ENCODE measurements around the gene HCN2.

The HCN2 gene

GRCh38 chr19:641702-642101 is 52.0 kb downstream of the HCN2 start:
- DNase-seq = no peak

DNA sequence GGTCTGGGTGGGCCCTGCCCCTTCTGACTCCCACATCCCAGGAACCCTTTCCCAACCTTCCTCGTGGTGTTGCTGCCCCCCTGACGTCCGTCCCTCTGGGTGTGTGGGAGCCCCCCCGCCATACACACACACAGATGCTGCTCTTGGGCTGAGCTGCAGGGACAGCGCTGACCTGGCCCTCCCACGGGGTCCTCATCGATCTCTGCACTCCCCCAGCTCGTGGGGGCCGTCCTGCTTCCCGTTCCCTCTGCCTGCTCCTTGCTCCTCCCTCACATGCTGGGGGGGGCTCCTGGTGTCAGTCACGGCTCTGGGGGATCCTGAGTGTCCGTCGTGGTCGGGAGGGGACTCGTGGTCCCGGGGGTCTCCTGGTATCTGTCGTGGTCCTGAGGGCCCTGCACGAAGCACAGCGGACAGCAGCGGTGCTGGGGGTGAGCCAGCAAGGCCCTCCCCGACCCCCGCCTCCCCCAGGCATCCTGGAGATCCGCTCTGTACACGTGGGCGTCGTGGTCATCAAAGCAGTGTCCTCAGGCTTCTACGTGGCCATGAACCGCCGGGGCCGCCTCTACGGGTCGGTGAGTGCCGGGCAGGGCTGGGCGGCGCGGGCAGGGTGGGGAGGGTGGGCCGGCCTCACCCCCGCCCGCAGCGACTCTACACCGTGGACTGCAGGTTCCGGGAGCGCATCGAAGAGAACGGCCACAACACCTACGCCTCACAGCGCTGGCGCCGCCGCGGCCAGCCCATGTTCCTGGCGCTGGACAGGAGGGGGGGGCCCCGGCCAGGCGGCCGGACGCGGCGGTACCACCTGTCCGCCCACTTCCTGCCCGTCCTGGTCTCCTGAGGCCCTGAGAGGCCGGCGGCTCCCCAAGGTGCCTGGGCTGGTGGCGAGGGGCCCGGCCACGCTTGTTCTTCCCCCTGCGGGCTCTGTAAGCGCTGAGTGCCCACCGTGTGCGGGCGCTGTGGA is 53.4 kb downstream of the HCN2 start:
- no peak for DNase-seq

- DNase-seq = no peak
Measured at GRCh38 chr19:643736-644135, 54.1 kb downstream of the HCN2 start.

- DNase-seq = no peak
Measured at GRCh38 chr19:644363-644762, 54.7 kb downstream of the HCN2 start.

DNA sequence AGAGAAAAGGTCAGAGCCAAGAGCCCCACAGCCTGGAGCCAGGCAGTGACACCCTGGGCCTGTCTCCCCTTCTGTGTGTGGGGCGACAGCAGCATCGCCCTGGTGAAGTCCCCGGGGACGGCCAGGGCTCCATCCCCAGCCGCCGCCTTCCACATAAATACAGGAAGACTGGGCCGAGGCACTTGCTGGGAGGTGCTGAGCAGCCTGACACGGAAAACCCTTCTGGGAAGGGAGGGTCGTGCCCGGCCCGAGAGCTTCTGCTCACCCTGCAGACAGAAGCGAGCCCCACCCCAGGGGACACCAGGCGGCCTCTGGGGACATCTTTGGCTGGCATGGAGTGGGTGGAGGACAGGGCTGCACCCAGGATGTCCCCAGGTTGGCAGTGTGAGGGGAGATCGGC is 55.1 kb downstream of the HCN2 start:
- DNase-seq = no peak

DNA sequence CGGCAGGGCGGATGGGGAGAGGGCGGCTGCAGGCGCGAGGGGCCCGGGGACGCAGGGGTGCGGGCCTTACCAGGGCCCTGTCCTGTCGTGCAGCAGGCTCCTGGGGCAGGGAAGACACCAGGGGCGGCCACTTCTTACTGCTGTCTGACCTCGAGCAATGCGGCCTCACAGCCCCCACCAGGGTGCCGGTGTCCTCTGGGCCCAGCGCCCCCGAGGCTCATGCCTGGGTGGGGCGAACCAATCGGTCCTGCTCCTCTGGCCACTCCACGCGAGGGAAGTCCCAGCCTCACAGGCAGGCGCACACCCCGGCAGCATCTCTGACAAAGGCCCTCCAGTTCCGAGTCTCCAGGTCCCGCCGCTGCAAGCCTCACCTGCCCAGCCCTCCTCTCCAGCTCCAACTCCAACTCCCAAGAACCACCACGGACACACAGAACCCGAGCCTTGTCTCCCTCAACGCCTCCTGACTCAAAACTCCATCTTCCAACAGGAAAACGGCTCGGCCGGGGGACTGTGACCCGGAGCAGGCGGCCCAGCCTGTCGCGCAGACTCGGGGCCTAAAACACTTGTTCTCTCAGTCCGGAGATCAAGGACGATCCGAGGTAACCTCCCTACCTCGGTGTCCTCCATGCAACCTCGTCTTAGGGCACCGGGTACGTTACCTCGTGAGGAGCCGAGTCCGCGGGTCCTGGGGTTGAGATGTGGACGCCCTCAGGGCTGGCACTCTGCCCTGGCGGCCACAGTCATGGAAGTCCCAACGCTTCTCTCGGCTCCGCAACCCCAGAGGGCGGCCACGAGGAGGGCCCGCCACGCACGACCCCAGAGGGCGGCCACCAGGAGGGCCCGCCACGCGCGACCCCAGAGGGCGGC is 56.5 kb downstream of the HCN2 start:
- DNase-seq = no peak

- DNase-seq = no peak
Measured at GRCh38 chr19:646779-647565, 57.3 kb downstream of the HCN2 start.

GRCh38 chr19:647566-648284 is 58.0 kb downstream of the HCN2 start:
- DNase-seq = no peak

GRCh38 chr19:648305-648704 is 58.6 kb downstream of the HCN2 start:
- no peak for DNase-seq

GRCh38 chr19:648904-649801 is 59.5 kb downstream of the HCN2 start:
- DNase-seq = no peak

DNA sequence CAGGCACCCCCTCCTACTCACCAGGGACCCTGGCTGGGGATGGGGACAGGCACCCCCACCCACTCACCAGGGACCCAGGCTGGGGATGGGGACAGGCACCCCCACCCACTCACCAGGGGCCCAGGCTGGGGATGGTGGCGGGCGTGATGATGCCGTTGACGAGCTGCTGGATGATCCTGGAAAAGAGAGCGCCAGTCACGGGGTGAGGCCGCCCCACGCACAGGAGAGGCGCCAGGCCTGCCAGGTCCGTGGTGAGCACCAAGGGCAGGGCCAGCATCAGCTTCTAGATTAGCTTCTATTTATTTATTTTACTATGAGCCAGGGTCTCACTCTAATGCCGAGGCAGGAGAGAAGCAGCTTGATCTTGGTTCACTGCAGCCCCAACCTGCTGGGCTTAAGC is 60.4 kb downstream of the HCN2 start:
- no peak for DNase-seq

- DNase-seq = no peak
Measured at GRCh38 chr19:651114-651818, 61.6 kb downstream of the HCN2 start.

DNA sequence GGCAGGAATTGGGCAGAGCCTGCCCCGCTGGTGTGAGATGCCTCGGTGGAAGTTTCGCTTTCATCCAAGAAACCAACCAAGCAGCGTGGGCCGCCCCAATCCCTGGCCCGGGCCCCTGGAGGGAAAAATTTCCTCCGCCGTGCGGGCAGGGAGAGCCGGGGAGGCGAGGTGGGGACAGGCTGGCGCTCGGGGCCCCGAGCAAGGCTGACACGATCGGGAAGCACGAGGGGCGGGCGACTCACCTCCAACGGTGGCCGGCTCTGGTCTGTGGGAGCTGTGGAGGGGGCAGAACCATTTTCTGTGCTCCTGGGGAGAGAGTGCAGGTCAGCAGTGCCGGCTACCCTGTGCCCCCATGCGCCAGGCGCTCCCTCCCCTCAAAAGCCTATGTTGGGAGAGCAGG is 62.3 kb downstream of the HCN2 start:
- no peak for DNase-seq

GRCh38 chr19:652467-653389 is 63.0 kb downstream of the HCN2 start:
- no peak for DNase-seq

GRCh38 chr19:653425-653824 is 63.7 kb downstream of the HCN2 start:
- no peak for DNase-seq

DNA sequence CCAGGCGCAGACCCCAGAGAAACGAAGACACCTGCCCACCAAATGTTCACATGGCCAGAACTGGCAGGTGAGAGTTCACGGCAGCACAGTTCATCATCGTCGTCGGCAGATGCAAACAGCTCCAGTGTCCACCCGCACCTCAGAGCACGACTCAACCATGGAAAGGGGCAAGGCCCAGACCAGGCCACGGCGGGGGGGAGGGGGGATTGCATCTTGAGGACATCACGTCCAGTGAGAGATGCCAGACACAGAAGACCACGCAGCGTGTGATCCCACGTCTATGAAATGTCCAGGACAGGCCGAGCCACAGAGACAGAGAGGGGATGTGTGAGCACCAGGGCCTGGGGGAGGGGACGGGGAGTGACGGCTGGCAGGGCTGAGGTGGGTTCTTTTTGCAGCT is 66.0 kb downstream of the HCN2 start:
- DNase-seq = no peak

- no peak for DNase-seq
Measured at GRCh38 chr19:656751-657559, 67.3 kb downstream of the HCN2 start.

GRCh38 chr19:657611-658010 is 67.9 kb downstream of the HCN2 start:
- no peak for DNase-seq

All from fibroblast of skin of scalp (primary cell).